Activated naive CD8-positive, alpha-beta T cell treated with anti-CD3 and anti-CD28 coated beads, Interleukin-2, amount 50 U/mL, for 16 hours (primary cell): ENCODE measurements around the gene PACS2.

Experiments
- DNase-seq: peaks from one replicate; pipeline ENCODE4 v3.0.0-alpha.2; 2020; ENCODE audit warnings: low read depth, low spot score

The PACS2 gene

DNA sequence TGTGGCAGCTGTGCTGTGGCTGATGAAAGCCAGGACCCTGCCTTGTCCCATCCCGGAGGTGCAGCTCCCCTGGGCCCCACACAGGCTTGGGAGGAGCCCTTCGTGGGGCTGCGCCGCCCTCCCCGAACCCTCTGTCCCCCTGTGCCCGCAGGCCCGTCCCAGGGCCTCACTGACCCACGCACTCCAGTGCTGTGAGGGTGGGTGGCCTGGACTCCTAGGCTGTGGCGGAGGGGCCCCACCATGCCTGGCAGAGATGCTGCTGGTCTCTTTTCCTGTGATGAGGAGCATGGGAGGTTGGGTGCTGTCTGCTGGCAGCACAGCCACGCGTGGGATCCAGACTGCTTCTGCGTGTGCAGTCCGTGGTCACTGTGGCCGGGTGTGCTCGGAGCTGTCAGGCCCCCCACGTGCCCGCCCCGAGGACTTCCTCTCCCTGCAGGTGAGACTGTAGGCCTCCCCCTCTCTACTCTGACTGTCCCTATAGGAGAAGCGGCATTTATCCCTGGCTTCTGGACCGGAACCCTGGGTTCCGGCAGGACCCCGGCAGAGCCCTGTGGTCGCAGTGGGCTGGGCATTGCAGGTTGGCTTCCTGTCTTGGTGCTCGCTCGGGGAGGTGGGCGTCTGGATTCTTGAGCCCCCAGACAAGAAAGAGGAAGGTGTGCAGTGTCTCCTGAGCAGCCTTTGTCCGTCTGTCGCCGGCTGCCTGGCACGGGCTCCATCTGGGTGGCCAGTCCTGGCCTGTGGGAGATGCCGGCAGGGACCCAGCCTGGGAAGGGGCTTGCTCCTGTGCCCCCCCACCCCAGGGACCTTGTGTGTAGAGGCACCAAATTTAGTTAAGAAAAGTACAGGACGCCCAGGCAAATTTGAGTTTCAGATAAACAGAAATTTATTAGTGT, 107.4 kb downstream of the PACS2 start:
- DNase-seq = no peak

DNA sequence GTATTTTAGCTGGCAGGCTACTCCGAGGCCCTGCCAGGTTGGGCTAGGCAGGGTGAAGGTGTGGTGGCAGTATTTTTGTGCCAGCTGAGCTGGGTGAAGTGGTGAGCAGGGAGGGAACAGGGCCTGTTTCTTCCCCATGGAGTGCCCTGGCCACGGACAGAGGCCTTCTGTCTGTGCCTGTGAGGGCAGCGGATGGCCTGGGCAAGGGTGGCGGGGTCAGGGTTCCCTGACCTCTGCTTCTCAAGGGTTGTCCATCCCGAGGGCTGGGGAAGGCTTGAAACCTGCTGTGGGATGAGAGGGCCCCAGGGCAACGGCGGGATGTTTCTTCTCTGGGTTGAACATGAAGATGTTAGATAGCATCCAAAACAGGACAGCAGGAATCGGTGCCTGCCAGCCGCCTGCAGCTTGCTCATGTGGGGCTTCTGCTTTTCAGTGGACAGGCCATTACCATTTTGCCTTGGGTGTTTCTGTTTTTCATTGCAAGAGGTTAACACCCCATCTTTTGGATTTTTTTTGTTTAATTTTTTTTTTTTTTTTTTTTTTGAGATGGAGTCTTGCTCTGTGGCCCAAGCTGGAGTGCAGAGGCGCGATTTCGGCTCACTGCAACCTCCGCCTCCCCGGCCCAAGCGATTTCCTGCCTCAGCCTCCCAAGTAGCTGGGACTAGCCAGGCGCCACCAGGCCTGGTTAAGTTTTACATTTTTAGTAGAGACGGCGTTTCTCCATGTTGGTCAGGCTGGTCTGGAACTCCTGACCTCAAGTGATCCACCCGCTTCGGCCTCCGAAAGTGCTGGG, 108.3 kb downstream of the PACS2 start:
- DNase-seq = no peak

DNA sequence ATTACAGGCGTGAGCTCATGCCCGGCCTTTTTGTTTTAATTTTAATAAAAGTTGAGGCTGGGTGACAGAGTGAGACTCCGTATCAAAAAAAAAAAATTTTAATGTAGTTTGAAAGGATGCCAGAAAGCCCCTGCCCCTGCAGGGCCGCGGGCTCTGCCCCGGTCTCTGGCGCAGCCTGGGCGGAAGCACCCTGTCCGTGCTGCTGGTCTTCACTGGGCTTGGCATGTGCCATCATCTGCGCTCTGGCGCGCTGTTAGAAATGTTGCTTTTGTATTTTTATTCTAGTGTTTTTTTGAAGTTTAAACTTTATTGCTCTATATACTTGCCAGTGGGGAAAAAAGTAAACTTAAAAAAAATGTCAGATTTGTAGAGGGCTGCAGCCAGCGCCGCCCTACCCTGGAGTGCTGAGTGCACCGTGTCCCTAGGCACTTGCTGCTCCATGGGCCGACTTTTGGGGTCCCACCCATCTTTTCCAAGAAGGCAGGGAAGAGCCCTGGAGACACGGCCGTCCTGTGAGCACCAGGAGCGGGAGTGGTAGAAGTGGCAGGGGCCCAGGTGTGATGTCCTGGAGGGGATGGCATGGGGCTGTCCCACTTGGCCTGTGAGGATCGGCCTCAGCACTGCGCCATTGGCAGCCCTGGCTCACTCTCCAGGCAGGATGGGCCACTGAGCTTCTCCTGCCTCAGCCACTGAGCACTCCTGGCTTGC, 109.1 kb downstream of the PACS2 start:
- no peak for DNase-seq

DNA sequence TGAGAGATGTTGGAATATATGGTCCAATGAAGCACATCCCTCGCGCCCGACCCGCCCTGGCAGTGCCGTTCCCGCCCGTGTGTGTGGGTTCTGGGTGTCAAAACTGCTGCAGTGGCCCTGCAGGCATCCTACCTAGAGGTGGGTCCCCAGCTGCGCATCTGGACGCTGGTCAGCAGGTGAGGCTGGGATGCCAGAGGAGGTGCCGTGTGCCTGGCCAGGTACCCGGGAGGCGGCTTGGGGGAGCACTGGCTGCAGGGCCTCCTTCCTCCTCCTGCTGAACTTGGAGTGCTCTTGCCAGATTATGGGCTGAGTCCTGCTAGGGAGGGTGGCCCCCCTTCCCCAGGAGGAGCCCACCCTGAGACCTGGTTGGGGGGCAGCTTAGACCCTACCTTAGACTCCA, 110.3 kb downstream of the PACS2 start:
- no peak for DNase-seq

DNA sequence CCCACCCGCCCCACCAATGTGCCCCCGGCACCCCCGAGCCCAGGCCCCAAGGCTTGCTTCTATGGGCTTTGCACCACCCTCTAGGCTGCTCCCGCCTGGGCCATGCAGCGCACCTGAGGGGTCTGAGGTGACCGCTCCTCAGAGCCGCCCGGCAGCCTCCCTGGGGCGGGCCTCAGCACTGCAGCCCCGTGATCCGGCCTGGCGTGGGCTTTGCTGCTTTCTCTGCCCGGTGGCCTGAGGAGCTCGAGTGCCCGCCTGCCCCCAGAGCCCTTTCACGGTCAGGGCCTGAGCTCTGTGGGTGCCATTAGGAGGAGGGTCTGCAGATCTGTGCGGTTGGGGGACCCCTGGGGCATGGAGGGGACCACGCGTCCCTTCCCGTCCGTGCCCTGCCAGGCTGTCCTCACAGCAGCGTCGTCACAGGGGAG, 111.3 kb downstream of the PACS2 start:
- DNase-seq = no peak

DNA sequence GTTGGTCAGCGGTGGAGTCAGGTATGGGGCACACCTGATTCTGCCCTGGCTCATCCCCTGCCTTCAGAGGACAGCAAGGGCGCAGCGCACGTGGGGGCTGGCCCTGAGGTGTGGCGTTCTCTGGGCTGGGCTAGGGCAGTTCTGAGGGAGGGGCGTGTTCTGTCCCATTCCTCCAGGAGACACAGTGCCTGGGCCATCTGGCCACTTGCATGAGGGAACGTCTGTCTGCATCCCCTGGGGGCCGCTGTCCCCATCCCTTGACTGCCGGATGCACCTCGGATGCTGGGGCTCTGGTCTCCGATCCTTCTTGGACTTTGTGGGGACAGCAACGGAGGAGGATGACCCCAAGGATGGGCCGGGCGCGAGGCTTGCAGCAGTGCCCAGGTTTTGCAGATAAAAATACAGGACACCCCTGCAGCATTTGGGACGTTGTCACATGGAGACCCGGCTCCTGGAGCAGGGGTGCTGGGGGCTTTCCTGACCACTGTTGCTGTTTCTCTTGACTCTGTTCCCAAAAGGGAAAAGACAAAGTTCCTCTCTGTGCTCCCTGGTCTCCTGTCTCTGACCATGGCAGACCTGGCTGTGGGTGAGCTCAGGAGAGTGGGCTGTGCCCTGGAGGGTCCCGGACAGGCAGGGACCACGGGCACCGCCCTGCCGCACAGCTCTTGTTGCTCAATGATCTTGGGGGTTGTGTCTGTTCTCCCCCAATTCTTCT, 112.0 kb downstream of the PACS2 start:
- DNase-seq = no peak

DNA sequence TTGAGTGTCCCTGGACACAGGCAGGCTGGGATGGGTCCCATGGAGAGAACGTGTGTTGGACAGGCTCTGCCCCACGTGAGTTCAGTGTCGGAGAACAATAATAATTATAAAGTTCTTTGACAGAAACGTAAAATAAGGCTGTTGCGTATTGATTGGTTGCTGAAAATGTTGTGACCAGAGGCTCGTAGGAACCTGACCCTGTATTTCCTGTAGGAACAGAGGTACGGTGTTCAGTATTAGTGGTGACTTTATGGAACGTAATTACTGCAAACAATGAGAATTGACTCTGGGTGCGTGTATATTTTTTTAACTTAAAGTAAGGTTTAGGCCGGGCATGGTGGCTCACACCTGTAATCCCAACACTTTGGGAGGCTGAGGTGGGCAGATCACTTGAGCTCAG, 112.9 kb downstream of the PACS2 start:
- no peak for DNase-seq

DNA sequence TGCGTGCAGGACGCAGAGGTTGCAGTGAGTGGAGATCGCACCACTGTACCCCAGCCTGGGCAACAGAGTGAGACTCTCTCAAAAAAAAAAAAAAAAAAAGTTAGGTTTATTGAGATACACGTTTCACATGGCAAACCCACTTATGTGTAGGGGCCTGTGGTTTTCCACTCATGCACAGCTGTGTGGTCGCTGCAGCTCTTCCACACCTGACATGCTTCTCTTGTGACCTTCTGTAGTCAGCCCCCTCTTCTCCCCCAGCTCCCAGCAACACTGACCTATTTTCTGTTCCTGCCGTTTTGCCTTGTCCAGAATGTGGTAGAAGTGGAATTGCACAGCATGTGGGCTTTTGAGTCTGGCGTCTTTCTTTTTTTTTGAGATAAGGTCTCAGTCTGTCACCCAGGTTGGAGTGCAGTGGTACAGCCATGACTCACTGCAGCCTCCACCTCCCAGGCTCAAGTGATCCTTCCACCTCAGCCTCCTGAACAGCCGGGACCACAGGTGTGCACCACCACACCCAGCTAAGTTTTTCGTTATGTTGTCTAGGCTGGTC, 113.5 kb downstream of the PACS2 start:
- DNase-seq = no peak

DNA sequence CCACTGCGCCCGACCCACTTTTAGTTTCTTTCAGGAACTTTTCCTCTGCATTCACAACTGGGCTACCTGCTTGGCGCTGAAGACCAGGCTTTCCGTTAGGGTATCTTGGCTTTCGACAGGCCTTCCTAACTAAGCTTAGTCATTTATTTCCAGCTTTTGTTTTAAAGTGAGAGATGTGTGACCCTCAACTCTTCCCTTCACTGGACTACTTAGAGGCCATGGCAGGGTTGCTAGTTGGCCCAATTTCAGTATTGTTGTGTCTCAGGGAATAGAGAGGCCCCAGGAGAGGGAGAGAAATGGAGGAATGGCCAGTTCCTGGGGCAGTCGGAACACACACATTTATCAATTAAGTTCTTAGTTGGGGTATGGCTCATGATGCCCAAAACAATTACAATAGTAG, 115.5 kb downstream of the PACS2 start:
- no peak for DNase-seq

DNA sequence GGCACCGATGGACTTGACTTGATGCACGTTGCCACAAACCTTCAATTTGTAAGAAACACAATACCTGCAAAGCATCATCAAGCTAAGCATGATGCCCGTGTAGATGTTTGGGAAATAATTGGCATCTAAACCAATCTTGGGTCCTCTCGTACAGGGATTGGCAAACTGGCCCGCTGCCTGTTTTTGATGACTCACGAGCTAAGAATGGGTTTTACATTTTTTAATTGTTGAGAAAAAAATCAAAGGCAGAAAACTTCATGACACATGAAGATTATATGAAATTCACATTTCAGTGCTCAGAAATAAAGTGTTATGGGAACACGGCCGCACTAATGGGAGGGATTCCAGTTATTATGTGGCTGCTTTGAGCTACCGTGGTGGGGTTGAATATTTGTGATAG, 116.0 kb downstream of the PACS2 start:
- DNase-seq = no peak

DNA sequence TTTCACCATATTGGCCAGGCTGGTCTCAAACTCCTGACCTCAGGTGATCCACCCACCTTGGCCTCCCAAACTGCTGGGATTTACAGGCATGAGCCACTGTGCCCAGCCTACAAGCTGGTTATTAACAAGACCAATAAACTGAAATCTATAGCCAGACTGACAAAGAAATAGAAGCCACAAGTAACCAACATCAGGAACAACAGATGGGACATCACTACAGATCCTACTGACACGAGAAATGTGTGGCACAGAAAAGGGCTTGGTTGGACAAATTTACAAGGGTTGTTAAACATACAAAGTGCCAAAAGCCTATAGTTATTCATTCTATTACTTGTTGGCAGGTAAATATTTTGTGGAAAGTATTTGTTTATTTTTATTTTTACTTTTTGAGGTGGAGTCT, 116.7 kb downstream of the PACS2 start:
- no peak for DNase-seq

DNA sequence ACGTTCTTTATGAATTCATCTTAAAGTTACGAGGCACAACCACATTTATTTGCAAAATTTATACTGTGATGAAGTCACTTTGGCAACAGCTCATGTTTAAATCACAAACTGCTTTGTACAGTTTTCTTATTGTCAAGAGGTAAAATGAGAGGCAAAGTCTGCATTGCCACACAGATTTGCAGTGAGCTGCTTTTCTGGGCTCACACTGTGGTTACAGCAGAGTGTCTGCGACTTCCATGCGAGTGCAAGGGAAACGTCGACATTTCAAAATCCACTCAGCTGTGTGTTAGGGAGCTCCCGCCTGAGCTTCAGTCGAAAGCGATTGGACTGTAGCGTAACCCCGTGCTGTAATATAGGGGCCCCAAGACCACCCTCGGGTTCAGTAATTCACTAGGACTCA, 118.1 kb downstream of the PACS2 start:
- DNase-seq = no peak

DNA sequence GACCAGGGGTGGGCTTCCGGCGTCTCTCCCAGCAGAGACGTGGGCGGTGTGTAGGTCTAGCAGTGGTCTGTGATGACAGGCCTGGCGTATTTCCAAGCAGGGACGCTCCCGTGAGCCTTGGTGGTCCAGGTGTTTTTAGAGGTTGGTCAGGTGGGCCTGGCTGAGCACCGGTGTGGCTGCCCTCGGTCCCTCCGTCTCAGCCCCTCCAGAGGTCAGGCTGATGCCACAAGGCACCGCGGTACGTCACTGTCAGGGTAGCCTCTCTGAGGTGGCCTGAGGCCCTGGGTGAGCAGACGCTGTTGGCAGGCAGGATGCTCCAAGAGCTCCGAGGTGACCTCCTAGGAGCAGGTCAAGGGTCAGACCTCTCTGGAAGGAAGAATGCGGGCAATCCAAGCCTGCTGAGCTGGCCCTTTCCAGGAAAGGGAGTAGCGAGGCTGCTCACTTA, 118.6 kb downstream of the PACS2 start:
- no peak for DNase-seq

DNA sequence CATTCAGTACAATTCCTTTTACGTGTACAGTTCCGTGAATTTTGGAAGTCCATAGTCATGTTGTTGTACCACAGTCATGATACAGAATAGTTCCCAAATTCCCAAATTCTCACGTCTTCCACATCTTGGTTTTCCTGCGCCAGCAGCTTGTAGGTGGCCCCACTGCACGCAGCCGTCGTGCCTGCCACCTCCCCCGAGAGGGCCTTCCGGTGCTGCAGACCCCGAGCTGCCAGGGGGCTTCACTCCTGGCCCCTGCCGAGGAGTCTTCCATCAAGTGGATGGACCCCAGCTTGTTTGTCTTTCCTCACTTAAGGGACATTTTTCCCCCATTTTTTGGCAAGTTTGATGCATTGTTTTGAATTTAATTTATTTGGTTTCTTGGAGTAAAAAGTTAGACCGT, 121.9 kb downstream of the PACS2 start:
- DNase-seq = no peak

DNA sequence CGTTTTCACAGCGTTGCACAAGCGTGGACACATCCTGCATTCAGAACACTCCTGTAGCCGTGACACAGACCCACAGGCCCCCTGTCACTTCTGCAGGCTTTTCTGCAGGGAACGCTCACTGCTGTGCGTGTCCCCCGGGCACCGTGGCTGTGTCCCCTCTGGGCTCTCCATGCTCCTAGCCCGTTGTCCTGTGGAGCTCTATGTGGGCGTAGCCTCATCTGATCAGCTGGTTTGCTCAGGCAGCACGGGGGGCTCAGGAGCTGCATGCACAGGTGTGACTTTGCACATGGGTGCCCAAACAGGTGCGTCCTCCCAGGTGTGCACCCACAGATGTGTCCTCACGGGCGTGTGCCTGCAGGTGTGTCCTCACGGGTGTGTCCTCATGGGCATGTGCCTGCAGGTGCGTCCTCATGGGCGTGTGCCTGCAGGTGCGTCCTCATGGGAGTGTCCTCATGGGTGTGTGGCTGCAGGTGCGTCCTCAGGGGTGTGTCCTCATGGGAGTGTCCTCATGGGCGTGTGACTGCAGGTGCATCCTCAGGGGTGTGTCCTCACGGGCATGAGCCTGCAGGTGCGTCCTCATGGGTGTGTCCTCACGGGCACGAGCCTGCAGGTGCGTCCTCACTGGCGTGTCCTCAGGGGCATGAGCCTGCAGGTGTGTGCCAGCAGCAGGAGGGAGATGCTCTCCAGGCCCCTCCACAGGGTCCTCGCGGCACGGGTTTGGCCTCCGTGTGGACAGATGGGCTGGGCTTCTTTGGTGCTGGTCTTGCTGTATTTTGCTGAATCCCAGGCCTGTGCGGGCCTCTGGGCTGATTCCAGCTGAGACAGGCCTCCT, 122.6 kb downstream of the PACS2 start:
- DNase-seq = no peak

DNA sequence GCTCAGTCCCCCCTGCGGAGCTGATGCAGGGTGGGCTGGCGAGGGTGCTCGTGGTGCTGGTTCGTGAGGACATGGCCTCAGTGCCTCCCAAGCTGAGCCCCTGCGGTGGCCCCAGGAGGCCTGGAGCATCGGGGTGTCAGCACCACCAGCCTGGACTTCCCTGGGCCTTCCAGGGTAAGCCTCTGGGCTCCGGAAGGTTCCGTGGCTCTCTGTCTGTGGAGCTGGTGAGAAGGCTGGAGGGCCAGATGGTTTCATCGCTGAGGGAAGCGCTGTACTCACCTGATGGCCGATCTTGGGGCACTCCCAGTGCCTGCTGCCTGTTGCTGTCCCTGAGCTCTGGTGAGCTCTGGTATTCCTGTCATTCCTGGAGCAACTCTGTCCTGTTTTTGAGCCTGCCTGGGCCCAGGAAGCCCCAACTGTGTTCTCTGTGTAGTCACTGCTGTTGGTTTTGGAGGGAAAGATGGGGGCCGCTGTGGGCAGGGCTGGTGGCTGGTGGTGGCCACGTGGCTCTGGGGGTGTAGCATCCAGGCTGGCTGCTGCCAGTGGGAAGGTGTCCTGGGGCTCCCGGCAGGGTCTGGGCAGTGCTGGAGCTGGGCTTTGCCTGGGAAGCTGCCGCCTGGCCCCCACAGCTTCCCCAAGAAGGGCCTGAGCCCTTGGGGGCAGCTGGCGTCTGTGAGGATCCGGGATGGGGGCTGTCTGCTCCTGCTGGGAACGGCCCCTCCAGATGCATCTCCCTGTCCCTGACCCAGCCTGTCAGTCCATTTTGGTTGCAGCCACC, 123.4 kb downstream of the PACS2 start:
- DNase-seq = no peak

DNA sequence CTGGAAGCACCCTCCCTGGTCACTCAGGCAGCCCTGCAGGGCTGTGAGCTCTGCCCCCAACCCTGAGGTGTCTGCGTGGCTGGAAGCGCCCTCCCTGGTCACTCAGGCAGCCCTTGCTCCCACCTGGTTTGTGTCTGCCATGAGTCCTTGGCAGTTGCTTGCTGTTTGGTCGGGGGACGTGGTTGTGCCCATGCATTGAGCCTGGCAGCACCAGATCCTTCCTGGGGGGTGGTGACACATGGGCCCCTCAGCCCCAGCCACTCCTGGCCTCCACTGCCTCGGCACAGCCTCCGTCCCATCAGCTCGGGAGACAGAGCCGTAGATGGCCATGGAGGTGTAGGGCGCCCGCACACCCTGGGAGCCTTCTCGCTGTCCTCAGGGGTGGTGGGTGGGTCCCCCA, 124.6 kb downstream of the PACS2 start:
- DNase-seq = no peak

DNA sequence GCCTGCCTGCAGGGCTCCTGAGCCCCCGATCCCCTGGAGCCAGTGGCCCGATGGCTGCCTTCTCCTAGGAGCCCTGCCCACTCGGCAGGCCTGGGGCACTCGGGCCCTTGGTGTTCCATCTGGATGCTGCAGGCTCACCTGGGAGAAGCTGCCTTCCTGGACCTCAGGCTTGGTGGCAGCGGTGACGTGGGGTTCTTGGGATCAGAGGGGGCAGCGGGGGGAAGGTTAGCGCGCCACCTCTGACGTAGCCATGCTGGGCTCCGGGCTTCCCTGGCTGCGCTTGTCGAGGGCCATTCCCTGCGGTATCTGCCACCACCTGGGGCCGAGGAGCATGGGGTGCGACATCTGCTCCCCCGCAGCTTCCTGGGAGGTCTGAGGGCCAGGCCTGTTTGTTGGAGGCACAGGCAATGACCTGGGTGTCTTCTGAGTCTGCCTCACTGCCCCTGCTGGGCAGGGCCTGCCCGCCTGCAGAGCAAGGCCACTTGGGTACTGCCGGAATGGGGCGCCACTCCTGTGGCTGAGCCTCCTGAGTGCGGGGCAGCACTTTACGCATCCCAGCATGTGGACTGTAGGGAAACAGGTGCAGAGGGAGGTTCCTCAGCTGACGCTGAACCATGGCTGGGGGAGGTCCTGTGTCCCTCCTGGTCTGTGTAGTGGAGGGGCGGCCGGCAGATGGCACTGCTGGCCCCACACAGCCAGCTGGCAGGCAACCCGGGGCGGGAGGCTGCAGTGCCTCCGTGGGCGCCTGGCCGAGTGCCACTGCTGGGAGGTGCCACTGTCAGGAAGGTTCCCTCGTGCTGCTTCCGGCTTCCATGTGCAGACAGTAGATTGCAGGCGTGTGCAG, 125.4 kb downstream of the PACS2 start:
- DNase-seq = no peak

DNA sequence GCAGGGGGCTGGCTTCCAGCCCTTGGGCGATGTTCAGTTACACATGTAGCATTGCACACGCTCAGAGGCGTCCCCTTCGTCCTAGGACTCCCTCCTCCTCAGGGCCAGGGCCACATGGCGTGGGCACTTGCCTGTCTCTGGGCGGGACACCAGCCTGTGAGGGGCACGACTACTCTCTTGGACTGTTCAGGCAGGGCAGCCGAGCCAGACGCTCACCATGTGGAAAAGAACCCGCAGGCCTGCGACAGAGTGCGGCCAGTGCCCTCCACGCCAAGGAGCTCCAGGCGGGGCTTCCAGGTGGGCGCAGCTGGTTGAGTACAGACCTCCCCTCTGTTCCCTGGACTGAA, 126.0 kb downstream of the PACS2 start:
- DNase-seq = no peak
